Osteoblast (primary cell): ENCODE results near the gene LIPG. TPM values are rescaled to one million over a fixed set of nuclear protein-coding genes. Genes with fewer than 3 reads are reported as not detected.
"Not testable (repeated sequence)": the region's sequence is repeated elsewhere in the genome, so short reads cannot be mapped to it uniquely, and the experiment has no call there.

Experiments
- DNase-seq: peaks from one replicate; pipeline ENCODE4 v3.0.0; 2011; ENCODE audit warnings: low spot score, mixed read lengths; ENCODE audit not compliant: insufficient read length; ENCODE audit errors: missing footprints
- H2AFZ ChIP-seq: 2 replicates; pipeline ENCODE4 v1.6.0; 2011; ENCODE audit warnings: mild to moderate bottlenecking, low read length
- H3K27ac ChIP-seq: 2 replicates; pipeline ENCODE4 v1.5.1; 2011; ENCODE audit warnings: mild to moderate bottlenecking, low read depth, low read length, moderate library complexity
- H3K27me3 ChIP-seq: 2 replicates; pipeline ENCODE4 v1.6.0; 2012; ENCODE audit warnings: mild to moderate bottlenecking, control low read depth, inconsistent platforms, low read length, moderate library complexity; ENCODE audit not compliant: insufficient read depth
- H3K36me3 ChIP-seq: 2 replicates; pipeline ENCODE4 v1.5.1; 2011; ENCODE audit warnings: mild to moderate bottlenecking, low read length, control low read depth, moderate library complexity; ENCODE audit not compliant: insufficient read depth
- H3K4me1 ChIP-seq: 2 replicates; pipeline ENCODE4 v1.5.1; 2011; ENCODE audit warnings: mild to moderate bottlenecking, low read length, control low read depth, moderate library complexity; ENCODE audit not compliant: insufficient read depth
- H3K4me2 ChIP-seq: 2 replicates; pipeline ENCODE4 v1.6.0; 2011; ENCODE audit warnings: mild to moderate bottlenecking, low read length; ENCODE audit not compliant: insufficient read depth
- H3K4me3 ChIP-seq: fragments of 200-600 bp; sonication (generic); 3 replicates; pipeline ENCODE4 v1.5.1; 2012; ENCODE audit warnings: mild to moderate bottlenecking, low read length, inconsistent platforms; ENCODE audit not compliant: insufficient read depth
- H3K79me2 ChIP-seq: 2 replicates; pipeline ENCODE4 v1.6.0; 2012; ENCODE audit warnings: mild to moderate bottlenecking, low read length, control low read depth, inconsistent platforms; ENCODE audit not compliant: insufficient read depth
- H3K9me3 ChIP-seq: 2 replicates; pipeline ENCODE4 v1.5.1; 2011; ENCODE audit warnings: low read depth, low read length, control low read depth
- H4K20me1 ChIP-seq: 2 replicates; pipeline ENCODE4 v1.6.0; 2012; ENCODE audit warnings: mild to moderate bottlenecking, low read length, control low read depth; ENCODE audit not compliant: insufficient read depth
- CTCF ChIP-seq: IDR thresholded peaks from 2 replicates; pipeline ENCODE4 v1.5.1; 2011; ENCODE audit warnings: mild to moderate bottlenecking, low read depth, low read length, moderate library complexity; ENCODE audit errors: extremely low read depth
- total RNA-seq: library from RNA; depleted of rRNA; stranded (reverse); fragments of >200 nt; gene quantifications from 2 replicates; pipeline ENCODE4 v1.2.3, GENCODE V29; 2012

LIPG gene
- total RNA-seq, 1 donor = 2.2 TPM

GRCh38 chr18:49517483-49517882, 44.4 kb upstream of the LIPG start:
- H2AFZ ChIP-seq = no peak overlapping the region
- no peak for TF ChIP-seq CTCF

GRCh38 chr18:49519101-49519971, 42.5 kb upstream of the LIPG start:
- H3K9me3 ChIP-seq = no peaks in the 10 kb centered on the region
- H3K4me2 ChIP-seq = no peak overlapping the region
- H3K36me3 ChIP-seq = no peaks in the 10 kb centered on the region
- no peak overlapping the region for H3K27ac ChIP-seq
- no peaks in the 10 kb centered on the region for H4K20me1 ChIP-seq
- H3K4me1 ChIP-seq = no peaks in the 10 kb centered on the region
- DNase-seq = no peak
- no peak overlapping the region for H2AFZ ChIP-seq
- H3K27me3 ChIP-seq = no peaks in the 10 kb centered on the region
- TF ChIP-seq CTCF = no peak
- H3K79me2 ChIP-seq = no peaks in the 10 kb centered on the region
- H3K4me3 ChIP-seq = no peak overlapping the region

More at GRCh38 chr18:49517483-49517882, 44.4 kb upstream of the LIPG start:
- Histone ChIP-seq H3K27ac (no peak overlapping the region), H3K4me2 (no peak overlapping the region), H3K27me3 (no peaks in the 10 kb centered on the region), H3K9me3 (no peaks in the 10 kb centered on the region), H3K4me1 (no peaks in the 10 kb centered on the region), H3K79me2 (no peaks in the 10 kb centered on the region), H3K4me3 (no peak overlapping the region), H4K20me1 (no peaks in the 10 kb centered on the region), H3K36me3 (no peaks in the 10 kb centered on the region)
- DNase-seq = no peak

- H3K4me2 ChIP-seq = no peak overlapping the region
- no peaks in the 10 kb centered on the region for H3K27me3 ChIP-seq
- no peak for TF ChIP-seq CTCF
- H3K4me3 ChIP-seq = no peak overlapping the region
- no peaks in the 10 kb centered on the region for H4K20me1 ChIP-seq
- no peak for DNase-seq
- H3K27ac ChIP-seq = no peak overlapping the region
- H2AFZ ChIP-seq = no peak overlapping the region
- H3K4me1 ChIP-seq = no peaks in the 10 kb centered on the region
- H3K79me2 ChIP-seq = no peaks in the 10 kb centered on the region
- H3K9me3 ChIP-seq = no peaks in the 10 kb centered on the region
- H3K36me3 ChIP-seq = no peaks in the 10 kb centered on the region
Measured at GRCh38 chr18:49520661-49521145, 41.2 kb upstream of the LIPG start.

- no peak for DNase-seq
- TF ChIP-seq CTCF = no peak
Measured at GRCh38 chr18:49521216-49521835, 40.5 kb upstream of the LIPG start.

GRCh38 chr18:49523580-49524093, 38.2 kb upstream of the LIPG start:
- DNase-seq, H3K36me3 ChIP-seq, H3K4me1 ChIP-seq: not testable (repeated sequence)

More at GRCh38 chr18:49521216-49521835, 40.5 kb upstream of the LIPG start:
- Histone ChIP-seq H3K4me2 (no peak overlapping the region), H3K9me3 (no peaks in the 10 kb centered on the region), H3K27me3 (no peaks in the 10 kb centered on the region), H2AFZ (no peak overlapping the region), H3K4me1 (no peaks in the 10 kb centered on the region), H4K20me1 (no peaks in the 10 kb centered on the region), H3K79me2 (no peaks in the 10 kb centered on the region), H3K27ac (no peak overlapping the region), H3K36me3 (no peaks in the 10 kb centered on the region), H3K4me3 (no peak overlapping the region)

More at GRCh38 chr18:49523580-49524093, 38.2 kb upstream of the LIPG start:
- not testable (repeated sequence) for H4K20me1 ChIP-seq, H2AFZ ChIP-seq, H3K27me3 ChIP-seq, H3K27ac ChIP-seq, H3K9me3 ChIP-seq, H3K79me2 ChIP-seq, H3K4me2 ChIP-seq, H3K4me3 ChIP-seq
